ENCODE data around the gene NBAS. TPM values are rescaled to one million over a fixed set of nuclear protein-coding genes. Genes with fewer than 3 reads are reported as not detected.

Gene NBAS
- polyA plus RNA-seq, 1 of the 3 experiments (the other 2 are of a cell fraction): 12.0 TPM

DNA sequence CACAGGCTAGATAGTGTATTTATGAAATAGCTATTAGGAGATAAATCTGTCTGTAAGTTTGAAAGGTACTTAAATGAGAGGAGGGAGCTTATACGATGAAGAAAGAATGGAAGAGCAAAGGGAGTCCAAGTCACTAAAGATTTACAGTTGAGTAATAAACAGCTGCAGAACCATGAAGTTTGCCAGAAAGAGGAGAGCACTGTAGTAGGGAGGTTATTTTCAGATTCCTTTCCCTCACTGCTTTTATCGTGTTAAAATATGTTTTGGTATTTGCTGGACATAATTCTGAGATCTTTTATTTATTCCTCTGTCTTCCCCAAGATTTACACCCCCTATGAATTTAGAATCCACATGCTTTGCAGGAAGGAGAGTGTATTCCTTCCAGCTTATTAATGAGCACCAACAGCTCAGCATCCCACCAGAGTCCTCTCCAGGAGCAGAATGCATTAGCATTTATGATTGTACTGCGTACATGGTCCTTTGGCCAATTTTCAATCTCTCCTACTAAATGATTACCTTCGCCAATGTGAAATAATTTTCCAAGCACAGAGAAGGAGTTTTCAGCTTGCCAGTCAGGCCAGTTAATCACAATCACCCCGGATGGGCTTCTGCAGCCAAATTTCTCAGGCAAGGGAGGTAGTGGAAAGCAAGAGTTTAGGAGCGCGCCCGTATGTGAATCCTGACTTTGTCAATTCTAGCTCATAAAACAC, 297.0 kb downstream of the NBAS start:
- Histone ChIP-seq H3K4me1 (ENCODE audit: control insufficient read depth in 1 of 2, insufficient read depth in 2 of 2, low read depth in 1 of 2, low read length in 1 of 2) (peaks cover 0 to 2% of the 10 kb centered on the region in 2 experiments; a peak in 2 of 4 replicates), H3K9me2 (no peaks in the 10 kb centered on the region), H4K20me1 (ENCODE audit: insufficient read depth) (no peaks in the 10 kb centered on the region), H3K79me2 (ENCODE audit: insufficient read depth) (no peaks in the 10 kb centered on the region), H3K9me3 (no peaks in the 10 kb centered on the region), H3K4me2 (no peak overlapping the region), H2AFZ (ENCODE audit: low read depth) (no peak overlapping the region), H3F3A (replicated peaks; ENCODE audit: insufficient read depth) (no peaks in the 10 kb centered on the region), H3K27me3 (ENCODE audit: insufficient read depth) (no peaks in the 10 kb centered on the region), H3K9ac (no peak overlapping the region), H3K4me3 (ENCODE audit: low read depth in 2 of 2, low read length in 1 of 2) (no peak overlapping the region), H3K27ac (ENCODE audit: low read depth in 2 of 2, low read length in 1 of 2) (no peak overlapping the region), H3K36me3 (replicated peaks in 1 of 2; ENCODE audit: control insufficient read depth in 1 of 2, insufficient read depth in 2 of 2, low read length in 1 of 2) (peaks cover 4 to 6% of the 10 kb centered on the region in 2 experiments)
- POLR2A ChIA-PET: no interaction called here
- no peak for TF ChIP-seq GATA2 (CRISPR knock-in tag; IDR thresholded peaks at IDR 0.05)
- TF ChIP-seq EP300 (IDR thresholded peaks at IDR 0.05; ENCODE audit: borderline replicate concordance in 1 of 2, low read depth in 1 of 2, low read length in 1 of 2): no peak
- TF ChIP-seq TCF12 (IDR thresholded peaks at IDR 0.05): no peak
- TF ChIP-seq MXI1 (IDR thresholded peaks at IDR 0.05; ENCODE audit: low read depth, low read length): no peak
- TF ChIP-seq POLR2AphosphoS5 (IDR thresholded peaks at IDR 0.05; ENCODE audit: low read depth, low read length): no peak
- TF ChIP-seq TEAD4 (IDR thresholded peaks at IDR 0.05; ENCODE audit: borderline replicate concordance, insufficient read depth): no peak
- no peak for TF ChIP-seq RCOR1 (IDR thresholded peaks at IDR 0.05; ENCODE audit: low read length)
- TF ChIP-seq, protein P1, sequence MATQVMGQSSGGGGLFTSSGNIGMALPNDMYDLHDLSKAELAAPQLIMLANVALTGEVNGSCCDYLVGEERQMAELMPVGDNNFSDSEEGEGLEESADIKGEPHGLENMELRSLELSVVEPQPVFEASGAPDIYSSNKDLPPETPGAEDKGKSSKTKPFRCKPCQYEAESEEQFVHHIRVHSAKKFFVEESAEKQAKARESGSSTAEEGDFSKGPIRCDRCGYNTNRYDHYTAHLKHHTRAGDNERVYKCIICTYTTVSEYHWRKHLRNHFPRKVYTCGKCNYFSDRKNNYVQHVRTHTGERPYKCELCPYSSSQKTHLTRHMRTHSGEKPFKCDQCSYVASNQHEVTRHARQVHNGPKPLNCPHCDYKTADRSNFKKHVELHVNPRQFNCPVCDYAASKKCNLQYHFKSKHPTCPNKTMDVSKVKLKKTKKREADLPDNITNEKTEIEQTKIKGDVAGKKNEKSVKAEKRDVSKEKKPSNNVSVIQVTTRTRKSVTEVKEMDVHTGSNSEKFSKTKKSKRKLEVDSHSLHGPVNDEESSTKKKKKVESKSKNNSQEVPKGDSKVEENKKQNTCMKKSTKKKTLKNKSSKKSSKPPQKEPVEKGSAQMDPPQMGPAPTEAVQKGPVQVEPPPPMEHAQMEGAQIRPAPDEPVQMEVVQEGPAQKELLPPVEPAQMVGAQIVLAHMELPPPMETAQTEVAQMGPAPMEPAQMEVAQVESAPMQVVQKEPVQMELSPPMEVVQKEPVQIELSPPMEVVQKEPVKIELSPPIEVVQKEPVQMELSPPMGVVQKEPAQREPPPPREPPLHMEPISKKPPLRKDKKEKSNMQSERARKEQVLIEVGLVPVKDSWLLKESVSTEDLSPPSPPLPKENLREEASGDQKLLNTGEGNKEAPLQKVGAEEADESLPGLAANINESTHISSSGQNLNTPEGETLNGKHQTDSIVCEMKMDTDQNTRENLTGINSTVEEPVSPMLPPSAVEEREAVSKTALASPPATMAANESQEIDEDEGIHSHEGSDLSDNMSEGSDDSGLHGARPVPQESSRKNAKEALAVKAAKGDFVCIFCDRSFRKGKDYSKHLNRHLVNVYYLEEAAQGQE (IDR thresholded peaks at IDR 0.05; ENCODE audit: low read depth, low read length): no peak
- TF ChIP-seq, protein P2, sequence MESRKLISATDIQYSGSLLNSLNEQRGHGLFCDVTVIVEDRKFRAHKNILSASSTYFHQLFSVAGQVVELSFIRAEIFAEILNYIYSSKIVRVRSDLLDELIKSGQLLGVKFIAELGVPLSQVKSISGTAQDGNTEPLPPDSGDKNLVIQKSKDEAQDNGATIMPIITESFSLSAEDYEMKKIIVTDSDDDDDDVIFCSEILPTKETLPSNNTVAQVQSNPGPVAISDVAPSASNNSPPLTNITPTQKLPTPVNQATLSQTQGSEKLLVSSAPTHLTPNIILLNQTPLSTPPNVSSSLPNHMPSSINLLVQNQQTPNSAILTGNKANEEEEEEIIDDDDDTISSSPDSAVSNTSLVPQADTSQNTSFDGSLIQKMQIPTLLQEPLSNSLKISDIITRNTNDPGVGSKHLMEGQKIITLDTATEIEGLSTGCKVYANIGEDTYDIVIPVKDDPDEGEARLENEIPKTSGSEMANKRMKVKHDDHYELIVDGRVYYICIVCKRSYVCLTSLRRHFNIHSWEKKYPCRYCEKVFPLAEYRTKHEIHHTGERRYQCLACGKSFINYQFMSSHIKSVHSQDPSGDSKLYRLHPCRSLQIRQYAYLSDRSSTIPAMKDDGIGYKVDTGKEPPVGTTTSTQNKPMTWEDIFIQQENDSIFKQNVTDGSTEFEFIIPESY (IDR thresholded peaks at IDR 0.05; ENCODE audit: borderline replicate concordance, low read depth): no peak
- TF ChIP-seq, protein P3, sequence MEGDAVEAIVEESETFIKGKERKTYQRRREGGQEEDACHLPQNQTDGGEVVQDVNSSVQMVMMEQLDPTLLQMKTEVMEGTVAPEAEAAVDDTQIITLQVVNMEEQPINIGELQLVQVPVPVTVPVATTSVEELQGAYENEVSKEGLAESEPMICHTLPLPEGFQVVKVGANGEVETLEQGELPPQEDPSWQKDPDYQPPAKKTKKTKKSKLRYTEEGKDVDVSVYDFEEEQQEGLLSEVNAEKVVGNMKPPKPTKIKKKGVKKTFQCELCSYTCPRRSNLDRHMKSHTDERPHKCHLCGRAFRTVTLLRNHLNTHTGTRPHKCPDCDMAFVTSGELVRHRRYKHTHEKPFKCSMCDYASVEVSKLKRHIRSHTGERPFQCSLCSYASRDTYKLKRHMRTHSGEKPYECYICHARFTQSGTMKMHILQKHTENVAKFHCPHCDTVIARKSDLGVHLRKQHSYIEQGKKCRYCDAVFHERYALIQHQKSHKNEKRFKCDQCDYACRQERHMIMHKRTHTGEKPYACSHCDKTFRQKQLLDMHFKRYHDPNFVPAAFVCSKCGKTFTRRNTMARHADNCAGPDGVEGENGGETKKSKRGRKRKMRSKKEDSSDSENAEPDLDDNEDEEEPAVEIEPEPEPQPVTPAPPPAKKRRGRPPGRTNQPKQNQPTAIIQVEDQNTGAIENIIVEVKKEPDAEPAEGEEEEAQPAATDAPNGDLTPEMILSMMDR (IDR thresholded peaks at IDR 0.05): no peak
- TF ChIP-seq, protein P4, sequence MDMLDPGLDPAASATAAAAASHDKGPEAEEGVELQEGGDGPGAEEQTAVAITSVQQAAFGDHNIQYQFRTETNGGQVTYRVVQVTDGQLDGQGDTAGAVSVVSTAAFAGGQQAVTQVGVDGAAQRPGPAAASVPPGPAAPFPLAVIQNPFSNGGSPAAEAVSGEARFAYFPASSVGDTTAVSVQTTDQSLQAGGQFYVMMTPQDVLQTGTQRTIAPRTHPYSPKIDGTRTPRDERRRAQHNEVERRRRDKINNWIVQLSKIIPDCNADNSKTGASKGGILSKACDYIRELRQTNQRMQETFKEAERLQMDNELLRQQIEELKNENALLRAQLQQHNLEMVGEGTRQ (IDR thresholded peaks at IDR 0.05; ENCODE audit: borderline replicate concordance, low read depth, low read length): no peak
- no peak for TF ChIP-seq RAD21 (IDR thresholded peaks at IDR 0.05; ENCODE audit: low read length)
- TF ChIP-seq SMC3 (IDR thresholded peaks at IDR 0.05; ENCODE audit: low read depth, low read length): no peak
- no peak for TF ChIP-seq YY1 (IDR thresholded peaks at IDR 0.05; ENCODE audit: low read depth)
- no peak for TF ChIP-seq FOXJ3 (CRISPR knock-in tag; IDR thresholded peaks at IDR 0.05)
- no peak for TF ChIP-seq ELF1 (IDR thresholded peaks at IDR 0.05)
- TF ChIP-seq EZH2phosphoT487 (IDR thresholded peaks at IDR 0.05; ENCODE audit: borderline replicate concordance, low read depth): no peak
- TF ChIP-seq, protein P5, sequence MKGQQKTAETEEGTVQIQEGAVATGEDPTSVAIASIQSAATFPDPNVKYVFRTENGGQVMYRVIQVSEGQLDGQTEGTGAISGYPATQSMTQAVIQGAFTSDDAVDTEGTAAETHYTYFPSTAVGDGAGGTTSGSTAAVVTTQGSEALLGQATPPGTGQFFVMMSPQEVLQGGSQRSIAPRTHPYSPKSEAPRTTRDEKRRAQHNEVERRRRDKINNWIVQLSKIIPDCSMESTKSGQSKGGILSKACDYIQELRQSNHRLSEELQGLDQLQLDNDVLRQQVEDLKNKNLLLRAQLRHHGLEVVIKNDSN (IDR thresholded peaks at IDR 0.05; ENCODE audit: borderline replicate concordance, low read depth): no peak
- no peak for TF ChIP-seq FOSL2 (IDR thresholded peaks at IDR 0.05; ENCODE audit: borderline replicate concordance, low read depth)
- CTCF ChIA-PET: interaction anchor here (1.3 kb wide), 1 partner anchor 11 kb away, joined by 3 read pairs; no protein-coding TSS in a partner anchor
- no peak for DNase-seq
- WGBS (ENCODE audit: low lambda C conversion rate): 88% methylated on average over 8 of the region's 8 CpGs

Data from SK-N-SH (cell line).